GM21717 (cell line): ENCODE results near the gene STX1A.

Source experiments
- ATAC-seq: cut with Tn5 transposase; IDR thresholded peaks from one replicate; pipeline ENCODE4 v1.9.1; 2021; ENCODE audit warnings: mild to moderate bottlenecking, moderate library complexity; ENCODE audit not compliant: unreplicated experiment

Gene STX1A

GRCh38 chr7:73708961-73709549 is 10.4 kb downstream of the STX1A start:
- ATAC-seq, result no peak

DNA sequence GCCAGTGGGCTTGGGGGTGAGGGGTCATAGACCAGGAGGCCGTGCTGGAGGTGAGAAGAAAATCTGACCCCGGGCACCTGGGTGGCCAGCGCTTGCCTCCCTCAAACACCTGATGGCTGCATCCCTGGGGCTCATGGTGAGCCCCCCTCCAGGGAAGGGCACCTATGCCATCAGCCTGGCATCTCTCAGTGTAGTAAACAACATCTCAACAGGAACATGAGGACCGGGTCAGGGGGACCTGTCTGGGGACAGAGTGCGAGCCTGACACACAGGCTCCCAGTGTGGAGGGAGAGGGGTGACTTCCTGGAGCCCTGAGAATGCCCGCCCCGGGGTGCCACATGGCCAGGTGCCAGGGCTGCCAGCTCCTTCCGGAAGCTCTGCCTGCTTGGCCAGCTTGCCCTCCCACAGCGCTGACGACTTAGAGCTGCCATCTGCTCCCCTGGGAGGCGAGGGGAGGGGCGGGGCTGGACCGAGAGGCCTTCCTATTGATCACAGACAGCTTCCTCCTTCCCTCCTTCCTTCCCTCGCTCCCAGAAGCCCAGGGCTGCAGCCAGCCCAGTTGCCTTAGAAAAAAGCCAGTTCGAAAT is 12.3 kb downstream of the STX1A start:
- no peak for ATAC-seq

DNA sequence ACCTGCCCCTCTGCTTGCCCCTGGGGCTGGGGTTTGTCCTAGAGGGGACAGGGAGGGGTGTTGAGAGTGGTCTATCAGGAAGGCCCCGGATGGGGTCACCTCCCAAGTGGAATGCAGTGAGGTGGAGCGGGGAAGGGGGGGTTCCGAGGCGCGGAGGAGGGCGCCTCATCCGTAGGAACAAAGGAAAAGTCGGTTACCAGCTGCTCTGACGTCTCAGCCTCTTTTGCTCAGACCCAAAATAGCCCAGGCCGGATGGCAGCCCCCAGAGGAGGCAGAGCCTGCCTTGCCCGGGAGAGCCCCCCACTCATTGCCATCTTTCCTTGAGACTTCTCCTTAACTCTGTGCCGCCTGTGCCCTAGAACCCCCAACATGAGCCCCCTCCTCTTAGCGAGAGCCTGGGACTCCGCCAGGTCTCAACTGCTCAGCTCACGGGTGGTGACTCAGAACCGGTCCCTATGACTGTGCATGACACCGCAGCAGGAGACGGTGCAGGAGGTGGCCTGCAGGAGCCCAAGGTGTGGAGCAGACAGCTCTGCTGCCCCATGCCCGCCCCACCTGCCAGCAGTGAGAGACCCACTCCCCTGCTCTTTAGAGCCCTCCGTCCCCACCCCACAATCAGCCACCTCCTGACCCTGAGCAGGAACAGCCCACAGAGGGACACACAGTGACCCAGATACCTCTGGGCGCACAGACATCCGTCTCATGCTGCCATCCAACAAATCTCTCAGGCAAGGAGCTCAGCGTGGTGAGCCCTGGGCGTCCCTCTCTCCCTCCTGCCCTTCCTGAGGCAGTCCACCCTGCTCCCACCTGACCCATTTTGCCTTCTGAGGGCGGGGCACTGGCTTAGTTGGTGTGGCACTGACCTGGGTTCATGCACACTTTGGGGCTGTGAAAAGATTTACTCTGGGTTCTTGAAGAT is 13.1 kb downstream of the STX1A start:
- ATAC-seq, result no peak

GRCh38 chr7:73705551-73705920 is 13.9 kb downstream of the STX1A start:
- ATAC-seq, result no peak

DNA sequence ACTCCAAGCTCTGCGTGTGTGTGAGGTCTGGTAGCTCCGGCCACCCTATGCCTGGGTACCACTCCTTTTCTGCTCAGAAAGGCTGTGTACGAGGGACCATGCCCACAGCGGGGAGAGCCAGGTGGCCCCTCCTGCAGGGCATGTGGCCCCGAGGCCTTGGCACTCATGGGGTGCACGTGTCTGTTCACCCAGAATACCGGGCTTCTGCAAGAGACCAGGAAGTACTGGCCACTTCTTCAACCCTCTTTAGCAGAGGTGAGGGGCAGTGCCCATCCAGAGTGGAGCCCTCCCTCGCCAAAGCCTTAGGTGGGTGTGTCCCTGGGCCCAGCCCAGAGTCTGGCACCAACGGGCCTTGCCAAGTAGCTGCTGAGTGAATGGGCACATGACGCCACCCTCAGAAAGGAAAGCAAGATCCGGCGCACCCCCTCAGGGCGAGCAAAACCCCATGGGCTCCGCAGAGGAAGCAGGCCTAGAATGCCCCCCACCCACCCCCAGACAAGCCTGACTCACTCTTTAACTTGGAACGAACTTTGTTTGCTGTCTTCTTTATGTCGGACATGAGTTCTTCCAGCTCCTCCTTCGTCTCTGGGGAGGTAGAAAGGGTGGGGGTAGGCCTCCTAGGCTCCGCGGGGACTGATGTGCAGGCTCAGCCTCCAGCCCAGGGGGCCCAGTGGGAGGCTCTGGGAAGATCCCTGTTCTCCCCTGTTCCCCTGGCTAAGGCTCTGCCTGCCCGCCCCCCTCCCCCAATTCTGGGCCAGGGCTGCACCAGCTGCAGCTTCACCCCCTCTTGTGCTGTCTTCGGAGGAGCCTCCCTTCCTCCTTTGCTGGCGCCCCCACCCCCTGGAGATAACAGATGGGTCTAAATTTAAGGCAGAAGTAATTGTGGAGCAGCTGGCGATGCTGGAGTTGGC is 14.6 kb downstream of the STX1A start:
- no peak for ATAC-seq

- ATAC-seq, result no peak
These were observed 15.5 kb downstream of the STX1A start for GRCh38 chr7:73703757-73704639.

GRCh38 chr7:73703225-73703624 is 16.2 kb downstream of the STX1A start:
- ATAC-seq, result no peak

DNA sequence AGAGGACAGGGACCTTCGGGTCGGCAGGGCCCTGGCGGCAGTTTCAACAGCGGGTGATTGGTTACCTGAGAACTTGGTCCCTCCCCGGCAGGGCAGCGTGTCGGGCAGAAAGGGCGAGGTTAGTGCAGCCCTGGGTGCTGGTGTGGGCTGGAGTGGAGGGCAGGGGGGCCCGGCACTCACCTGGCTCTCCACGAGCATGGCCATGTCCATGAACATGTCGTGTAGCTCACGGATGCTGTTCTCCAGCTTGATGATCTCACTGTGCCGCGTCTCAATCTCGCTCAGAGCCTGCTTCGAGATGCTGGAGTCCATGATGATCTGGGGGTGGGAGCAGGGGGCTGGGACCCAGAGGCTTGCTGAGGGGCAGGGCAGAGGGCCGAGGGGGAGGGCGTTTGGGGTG is 16.8 kb downstream of the STX1A start:
- ATAC-seq, result no peak

DNA sequence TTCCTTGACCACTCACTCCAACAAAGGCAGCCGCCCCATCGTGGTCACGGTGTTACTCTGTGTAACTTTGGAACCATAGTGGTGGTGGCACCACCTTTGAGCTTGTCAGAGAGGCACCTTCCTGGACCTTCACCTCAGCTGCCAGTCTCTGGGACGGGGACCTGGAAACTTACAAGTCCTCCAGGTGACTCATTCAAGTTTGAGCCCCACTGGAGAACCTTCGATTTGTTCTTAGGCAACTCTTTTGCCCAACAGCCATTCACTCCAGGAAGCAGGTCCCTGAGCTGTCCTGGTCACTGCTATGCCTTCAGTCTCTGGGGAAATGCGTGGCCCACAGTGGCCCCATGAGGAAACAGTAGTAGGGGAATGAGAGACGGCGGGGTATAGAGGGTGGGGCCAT is 17.2 kb downstream of the STX1A start:
- ATAC-seq, result no peak

- ATAC-seq, result no peak
These were observed 18.0 kb downstream of the STX1A start for GRCh38 chr7:73701357-73701995.

DNA sequence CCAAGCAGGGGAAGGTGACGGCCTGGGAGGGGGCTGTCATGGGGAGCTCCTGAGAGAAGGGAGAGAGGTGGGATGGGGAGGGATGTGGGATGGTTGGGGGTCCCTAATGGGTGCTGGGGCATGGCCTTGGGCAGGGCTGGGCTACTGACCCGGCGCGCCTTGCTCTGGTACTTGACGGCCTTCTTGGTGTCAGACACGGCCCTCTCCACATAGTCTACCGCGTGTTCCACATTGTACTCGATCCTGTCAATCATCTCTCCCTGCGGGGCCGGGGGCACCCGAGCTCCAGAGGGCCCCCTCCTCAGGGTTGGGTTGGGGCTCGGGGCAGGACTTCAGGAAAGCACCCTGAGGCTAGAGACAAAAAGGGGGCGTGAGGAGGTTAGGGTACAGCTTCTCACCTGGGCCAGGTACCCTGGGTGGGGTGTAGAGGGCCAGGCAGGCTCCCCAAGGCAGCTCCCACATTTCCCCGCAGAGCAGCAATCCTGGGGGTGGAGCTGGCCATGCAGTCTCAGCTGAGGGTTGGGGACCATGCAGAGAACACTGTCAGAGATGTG is 18.8 kb downstream of the STX1A start:
- ATAC-seq, result no peak

DNA sequence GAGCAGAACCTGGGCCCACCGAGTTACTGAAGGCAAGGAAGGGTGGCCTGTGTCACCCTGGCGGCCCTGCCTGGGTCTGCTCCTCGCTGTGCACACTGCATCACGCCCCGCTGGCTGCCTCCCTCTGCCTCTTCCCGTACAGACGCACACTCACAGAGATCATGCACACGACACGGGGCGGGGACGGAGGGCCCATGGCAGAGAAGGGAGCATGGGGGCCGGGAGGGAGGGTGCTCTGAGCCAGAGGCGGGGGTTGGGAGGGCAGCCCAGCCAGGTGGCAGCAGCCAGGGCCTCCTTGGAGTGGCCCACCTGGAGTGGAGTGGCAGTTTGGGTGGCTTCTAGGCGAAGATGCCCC is 19.4 kb downstream of the STX1A start:
- ATAC-seq, result no peak

DNA sequence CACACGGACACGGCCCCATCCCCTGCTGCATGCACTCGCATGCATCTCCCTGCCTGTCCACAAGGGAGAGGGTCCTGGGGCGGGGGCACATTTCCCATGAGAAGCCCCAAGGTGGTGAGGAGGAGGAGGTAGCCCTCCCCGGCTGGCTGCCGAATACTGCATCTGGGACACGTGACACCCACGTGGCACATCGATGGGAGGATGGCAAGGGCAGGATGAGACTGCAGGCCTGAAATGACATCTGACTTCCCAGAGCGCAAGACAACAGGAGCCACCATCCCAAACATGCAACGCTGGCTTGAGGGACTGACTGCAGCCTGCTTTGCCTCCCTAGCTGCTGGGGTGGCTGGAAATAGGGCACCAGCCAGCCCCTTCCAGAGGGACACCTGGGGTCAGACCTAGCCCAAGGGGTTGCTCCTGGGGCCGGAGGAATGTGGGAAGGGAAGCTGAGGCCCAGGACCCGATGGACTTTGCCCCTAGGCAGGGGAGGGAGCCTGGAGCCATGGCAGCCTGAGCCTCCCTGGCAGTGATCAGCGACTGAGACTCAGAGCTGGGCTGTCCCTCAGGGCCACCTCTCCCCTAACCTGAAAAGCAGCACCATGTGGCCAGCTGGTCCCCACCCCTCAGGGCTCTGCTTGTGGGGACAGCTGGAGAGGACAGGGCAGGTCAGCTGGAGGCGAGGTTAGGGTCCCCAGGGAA is 19.9 kb downstream of the STX1A start:
- ATAC-seq, result no peak

GRCh38 chr7:73698410-73698809 is 21.1 kb downstream of the STX1A start:
- no peak for ATAC-seq

DNA sequence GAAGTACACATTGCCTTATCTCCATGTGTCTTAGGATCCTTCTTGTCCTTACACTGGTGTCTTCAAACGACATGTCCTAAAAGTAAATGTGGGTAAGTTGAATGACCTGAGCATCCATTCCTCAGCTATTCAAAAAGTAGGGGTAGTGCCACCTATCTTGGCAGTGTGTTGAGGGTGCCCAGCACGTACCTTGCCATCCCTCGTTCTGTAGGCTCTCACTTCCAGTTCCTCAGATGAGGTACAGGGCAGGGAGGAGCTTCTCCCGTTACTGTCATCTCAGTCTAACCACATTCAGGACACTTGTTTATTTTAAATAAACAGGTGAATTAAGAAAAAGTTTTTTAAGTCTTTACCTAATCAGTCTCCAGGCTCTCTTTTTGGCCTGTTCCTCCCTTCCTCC is 23.1 kb downstream of the STX1A start:
- no peak for ATAC-seq

DNA sequence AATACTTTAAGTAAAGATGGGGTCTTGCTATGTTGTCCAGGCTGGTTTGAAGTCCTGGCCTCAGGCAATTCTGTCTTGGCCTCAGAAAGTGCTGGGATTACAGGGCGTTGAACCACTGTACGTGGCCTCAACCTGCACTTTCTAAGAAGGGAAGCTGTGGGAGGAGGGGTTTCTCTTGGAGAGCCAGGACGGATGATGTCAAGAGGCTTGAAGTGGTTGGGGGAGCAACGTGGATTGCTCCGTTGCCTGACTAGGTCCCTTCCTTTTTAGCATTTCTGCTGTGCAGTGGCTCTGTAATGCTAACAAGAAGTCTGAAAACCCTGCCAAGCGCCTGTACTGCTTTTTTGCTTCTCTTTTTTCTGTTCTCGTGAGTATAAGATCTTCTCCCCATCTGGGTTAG is 28.8 kb downstream of the STX1A start:
- ATAC-seq, result no peak

- no peak for ATAC-seq
These were observed 31.2 kb downstream of the STX1A start for GRCh38 chr7:73688288-73688687.

DNA sequence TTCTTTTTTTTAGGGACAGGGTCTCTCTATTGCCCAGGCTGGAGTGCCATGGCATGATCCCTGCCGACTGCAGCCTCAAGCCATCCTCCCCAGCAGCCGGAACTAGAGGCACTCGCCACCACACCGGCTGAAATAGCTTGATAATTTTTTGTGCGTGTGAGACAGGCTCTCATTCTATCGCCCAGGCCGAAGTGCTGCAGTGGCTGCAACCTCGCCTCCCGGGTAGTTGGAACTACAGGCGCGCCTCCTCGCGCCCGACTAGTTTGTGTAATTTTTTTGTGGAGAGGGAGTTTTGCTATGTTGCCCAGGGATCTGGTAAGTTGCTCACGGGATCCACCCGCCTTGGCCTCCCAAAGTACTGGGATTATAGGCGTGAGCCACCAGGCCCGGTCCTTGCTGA is 34.2 kb downstream of the STX1A start:
- ATAC-seq, result no peak
